T47D (cell line): ENCODE data around the gene CDC42EP1.

ENCODE experiments used
- DNase-seq, 2 experiments: peaks; one replicate each; pipeline versions ENCODE4 v3.0.0 to v3.0.0-alpha.2; 2011 to 2012; ENCODE audit warnings: low read depth in 1 of 2, low spot score in 1 of 2
- JUND ChIP-seq: IDR thresholded peaks from 2 replicates; pipeline ENCODE4 v1.6.1; 2012; ENCODE audit warnings: low read depth
- in situ Hi-C: cut with HindIII; loops from 2 replicates; pipeline ENCODE4 v1.10.0; 2016; ENCODE audit warnings: low sequenced_read_pairs, low pct_unique_long_range_greater_than_20kb

Gene CDC42EP1, protein sequence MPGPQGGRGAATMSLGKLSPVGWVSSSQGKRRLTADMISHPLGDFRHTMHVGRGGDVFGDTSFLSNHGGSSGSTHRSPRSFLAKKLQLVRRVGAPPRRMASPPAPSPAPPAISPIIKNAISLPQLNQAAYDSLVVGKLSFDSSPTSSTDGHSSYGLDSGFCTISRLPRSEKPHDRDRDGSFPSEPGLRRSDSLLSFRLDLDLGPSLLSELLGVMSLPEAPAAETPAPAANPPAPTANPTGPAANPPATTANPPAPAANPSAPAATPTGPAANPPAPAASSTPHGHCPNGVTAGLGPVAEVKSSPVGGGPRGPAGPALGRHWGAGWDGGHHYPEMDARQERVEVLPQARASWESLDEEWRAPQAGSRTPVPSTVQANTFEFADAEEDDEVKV

DNA sequence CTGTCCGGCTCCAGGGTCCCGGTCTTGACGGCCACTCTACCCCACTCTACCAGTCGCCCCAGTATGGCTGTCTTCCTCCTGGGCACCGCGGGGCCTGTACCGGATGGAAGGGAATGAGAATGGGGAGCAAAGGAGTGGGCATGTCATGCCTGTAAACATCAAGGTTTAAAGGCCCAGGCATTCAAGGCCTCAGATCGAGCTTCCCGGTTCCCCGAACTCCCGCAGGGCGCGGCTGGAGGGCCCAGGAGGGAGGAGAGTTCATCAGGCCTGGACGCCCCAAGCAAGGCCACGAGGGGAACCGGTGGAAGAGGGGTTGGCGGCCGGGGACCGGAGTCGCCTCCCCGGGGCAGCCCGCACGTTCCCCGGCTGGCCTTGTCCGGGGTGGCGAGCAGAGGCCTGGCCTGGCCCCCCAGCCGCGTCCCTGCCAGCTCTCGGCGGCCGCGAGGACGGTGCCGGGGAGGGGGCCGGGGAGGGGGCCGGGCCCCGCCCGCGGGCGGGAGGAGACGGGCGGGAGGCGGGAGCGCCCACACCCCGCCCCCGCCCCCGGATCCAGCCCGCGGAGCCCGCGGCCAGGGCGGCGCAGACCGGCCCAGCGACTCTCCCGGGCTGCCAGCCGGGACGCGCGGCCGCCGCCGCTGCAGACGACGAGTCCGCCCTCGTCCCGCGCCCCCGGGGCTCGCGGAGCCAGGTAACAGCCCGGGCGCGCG lies at the start of gene CDC42EP1:
TSS of gene CDC42EP1 (plus strand) at position 580 of the 707 bp plus-strand sequence. CDS start 5,870 bp downstream, outside the sequence.
- DNase-seq, result peak; percentile 44 to 62
- TF ChIP-seq JUND, result no peak
- in situ Hi-C loops, result no loop called here

DNA sequence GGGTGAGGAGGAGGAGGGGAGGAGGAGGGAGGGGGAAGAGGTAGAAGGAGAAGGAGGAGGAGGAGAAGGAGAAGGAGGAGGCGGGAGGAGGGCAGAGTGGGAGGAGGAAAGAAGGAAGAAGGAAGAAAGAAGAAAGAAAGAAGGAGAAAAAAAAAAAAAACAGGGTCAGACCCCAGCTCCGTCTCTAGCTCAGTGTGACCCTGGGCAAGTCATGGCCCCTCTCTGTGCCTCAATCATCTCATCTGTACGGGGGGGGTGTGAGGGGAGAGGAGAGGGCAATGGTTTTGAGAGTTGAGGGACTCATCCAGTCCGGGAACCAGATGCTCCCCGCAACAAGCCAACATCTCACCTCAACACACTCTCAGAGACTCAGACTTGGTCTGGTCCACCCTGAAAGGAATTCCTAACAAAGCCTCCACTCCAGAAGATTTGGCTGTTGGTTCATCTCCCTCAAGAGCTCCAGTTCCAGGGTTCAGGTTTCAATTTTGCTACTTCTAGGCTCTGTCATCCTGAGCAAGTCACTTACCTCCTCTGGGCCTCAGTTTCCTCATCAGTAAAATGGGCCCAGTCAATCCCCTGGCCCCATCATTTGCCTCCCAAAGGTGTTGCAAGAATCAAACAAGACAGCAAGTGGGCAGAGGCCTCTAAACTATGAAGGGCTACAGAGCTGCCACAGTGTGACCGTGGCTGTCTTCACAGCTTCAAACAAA lies 48.7 kb upstream of the CDC42EP1 start:
- in situ Hi-C loops, result no loop called here
- DNase-seq, result no peak
- TF ChIP-seq JUND, result no peak

DNA sequence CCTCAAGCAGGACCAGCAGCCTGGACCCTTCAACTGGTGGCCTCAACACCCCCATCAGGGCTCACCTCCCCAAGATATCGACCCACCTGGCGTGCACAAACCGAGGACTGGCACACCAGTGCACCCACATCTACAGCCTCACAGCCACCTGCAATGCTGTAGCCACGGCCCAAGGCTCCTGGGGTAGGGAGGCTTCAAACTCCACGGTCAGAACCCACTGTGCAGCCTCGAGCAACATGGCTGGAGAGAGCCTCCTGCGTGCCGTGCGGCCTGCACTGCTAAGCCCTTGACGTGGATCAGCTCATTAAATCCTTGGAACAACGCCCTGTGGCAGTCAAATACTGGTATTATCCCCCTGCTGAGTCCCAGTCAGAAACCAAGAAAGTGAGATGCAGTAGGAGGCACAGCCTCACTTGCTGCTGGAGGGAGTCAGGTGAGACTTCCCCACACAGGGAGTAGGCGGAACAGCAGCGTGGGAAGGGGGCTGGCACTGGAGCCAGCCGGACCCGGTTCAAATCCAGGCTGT lies 45.7 kb upstream of the CDC42EP1 start:
- in situ Hi-C loops, result no loop called here
- no peak for TF ChIP-seq JUND
- no peak for DNase-seq

DNA sequence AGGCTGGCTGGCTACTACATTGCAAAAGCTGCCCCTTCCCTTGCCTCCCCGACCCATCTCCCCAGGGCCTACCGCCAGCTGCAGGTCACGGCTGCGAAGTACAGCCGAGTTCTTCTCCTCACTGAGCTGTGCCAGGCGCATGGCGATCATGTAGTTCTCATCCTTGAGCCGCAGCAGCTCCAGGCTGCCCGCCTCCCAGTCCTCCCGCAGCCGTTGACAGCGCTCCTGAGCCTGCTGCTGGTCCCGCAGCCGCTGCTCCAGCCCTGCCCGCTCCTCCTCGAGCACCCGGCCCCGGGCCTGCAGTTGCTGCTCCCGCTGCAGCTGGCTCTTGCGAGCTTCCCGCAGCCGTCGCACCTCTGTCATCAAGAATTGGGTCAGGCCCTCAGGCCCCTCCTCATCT lies 44.4 kb upstream of the CDC42EP1 start:
- DNase-seq, result no peak
- TF ChIP-seq JUND, result no peak
- in situ Hi-C loops, result no loop called here

DNA sequence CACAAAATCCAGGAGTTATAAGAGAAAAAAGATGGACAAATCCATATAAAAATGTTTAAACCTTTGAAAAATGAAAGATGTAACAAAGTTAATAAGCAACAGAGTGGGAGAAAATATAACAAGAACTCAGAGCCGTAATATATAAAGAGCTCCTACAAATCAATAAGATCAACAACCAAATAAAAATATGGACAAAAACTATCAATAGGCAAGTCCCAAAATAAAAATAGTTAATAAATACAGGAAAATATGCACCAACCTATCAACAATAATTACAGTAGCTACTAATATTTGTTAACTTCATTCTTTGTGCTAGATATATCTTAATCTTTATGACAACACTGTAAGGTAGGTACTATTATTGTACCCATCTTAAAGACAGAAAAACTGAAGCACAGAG lies 43.8 kb upstream of the CDC42EP1 start:
- TF ChIP-seq JUND, result no peak
- in situ Hi-C loops, result no loop called here

DNA sequence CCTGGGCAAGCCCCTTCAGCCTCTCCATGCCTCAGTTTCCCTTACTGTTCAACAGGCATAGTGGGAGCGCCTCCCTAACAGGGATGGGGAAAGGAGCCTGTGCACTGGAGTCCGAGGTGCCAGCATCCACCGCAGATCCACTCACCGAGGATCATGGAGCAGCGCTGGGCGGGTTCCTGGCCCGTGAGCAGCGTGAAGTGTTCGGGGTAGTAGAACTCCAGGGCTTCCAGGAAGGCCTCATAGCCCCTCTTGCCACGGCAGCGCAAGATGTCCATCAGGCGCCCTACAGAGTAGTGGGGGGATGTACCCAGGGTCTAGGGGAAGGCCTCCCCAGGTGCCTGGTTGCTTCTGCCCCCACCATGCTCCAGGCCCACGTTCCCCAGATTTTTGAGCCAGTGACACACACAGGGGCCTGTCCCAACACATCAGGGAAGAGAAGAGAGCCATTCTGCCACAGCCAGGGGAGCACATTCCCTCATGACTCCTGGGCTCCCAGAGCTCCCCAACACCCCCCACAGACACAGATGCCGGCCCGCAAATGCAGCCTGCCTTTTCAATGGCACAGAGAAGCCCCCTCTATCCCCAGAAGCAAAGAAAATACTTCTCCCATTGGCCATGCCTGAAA lies 42.3 kb upstream of the CDC42EP1 start:
- no peak for DNase-seq
- no peak for TF ChIP-seq JUND
- in situ Hi-C loops, result no loop called here

More for the DNA sequence above, 43.8 kb upstream of the CDC42EP1 start:
- no peak for DNase-seq

DNA sequence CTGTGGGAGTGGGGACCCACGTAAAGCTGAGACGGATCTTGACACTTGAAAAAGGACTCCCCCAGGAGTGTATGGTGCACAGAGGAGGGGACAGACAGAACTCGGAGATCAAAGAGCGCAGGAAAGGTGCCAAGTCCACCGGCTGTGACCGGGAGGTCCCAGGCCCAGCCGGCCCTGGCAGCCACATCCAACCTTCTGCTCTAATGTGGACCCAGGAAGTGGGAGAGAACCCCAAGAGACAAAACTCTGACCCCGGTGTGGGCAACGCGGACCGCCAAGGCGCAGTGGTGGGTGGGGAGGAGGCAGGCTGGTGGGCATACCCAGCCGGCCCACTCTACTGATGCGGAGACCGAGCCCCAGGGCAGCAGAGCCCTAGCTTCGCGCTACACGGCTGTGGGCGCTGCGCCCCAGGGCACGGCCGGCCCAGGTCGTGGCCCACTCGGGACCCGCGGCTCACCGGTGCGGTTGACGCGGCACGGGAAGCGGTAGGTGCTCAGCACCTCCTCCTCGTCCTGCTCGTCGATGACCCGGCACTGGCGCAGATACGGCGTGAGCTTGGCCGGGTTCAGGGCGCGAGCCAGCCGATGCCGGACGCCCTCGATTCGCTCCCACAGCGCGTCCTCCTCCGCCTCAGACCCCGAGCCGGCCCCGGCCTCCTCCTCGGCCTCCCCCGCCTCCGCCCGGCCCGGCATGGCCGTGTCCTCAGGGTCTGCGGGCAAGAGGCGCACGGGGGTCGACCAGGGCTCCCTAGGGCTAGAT lies 41.6 kb upstream of the CDC42EP1 start:
- in situ Hi-C loops, result no loop called here

DNA sequence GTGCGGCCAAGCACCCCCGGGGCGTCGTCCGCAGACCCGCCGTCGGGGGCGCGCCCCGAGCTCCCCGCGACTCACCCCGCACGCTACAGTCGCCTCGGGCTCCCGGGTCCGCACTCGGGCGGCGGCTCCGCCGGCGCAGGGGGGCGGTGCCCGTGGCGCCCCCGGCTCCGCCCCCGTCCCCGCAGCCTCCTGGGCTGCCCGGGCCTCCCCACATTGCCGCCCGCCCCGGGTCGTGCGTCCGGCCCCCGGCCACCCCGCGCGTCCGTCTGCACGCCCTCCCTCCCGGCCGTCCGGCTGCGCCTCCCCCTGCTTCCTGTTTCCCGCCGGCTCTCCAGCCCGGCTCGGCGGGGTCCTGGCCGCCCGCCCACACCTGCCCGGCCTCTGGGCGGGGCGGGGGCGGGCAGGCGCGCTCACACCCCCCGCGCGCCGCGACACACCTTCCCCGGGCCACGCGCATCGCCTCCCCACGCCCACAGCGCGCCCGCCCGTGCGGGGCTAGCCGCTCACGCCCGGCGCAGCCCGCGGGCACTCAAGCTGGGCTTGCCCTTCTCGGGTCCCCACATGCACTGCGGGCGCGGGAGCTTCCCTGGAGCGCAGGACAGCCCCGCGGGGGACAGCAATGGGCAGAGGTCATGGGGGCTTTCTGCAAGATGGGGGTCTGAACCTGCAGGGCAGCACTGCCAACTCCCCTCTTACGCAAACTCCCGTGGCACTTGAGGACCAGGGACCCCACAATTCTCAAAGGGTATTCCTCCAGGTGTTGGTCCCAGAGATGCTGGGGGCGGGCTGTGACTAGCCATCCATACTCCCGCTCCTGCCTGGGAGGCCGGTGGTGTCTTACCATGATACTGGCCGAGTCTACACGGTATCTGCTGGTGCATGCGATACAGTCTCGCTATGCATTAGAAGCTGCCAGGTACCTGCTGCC lies 40.7 kb upstream of the CDC42EP1 start, which contains the start of gene CARD10:
TSS of gene CARD10 (minus strand) at position 148 of the 928 bp plus-strand sequence. CDS start 215 bp downstream, outside the sequence.
- in situ Hi-C loops, result no loop called here
- no peak for TF ChIP-seq JUND
- DNase-seq, result peak; percentile 61 to 73

More for the DNA sequence above, 41.6 kb upstream of the CDC42EP1 start:
- no peak for TF ChIP-seq JUND
- DNase-seq, result no peak

DNA sequence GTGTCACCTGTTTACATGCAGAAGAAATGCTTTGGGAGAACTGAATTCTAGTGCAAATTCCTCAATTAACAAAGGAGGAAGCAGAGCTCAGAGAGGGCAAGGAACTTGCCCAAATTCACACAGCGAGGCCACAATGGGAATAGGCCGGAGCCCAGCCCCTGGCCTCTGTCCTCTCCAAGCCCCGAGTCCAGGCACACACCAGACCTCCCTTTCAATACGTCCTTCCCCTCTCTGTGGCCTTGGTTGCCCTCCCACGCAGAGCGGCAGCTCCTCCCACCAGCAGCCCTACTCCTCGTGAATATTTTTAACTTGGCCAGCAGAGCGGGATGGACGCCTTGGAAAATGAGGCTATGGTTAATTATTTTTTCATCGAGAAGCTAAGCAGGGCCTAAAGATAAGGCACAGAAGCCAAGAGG lies 39.5 kb upstream of the CDC42EP1 start:
- in situ Hi-C loops, result no loop called here
- no peak for TF ChIP-seq JUND
- DNase-seq, result no peak

DNA sequence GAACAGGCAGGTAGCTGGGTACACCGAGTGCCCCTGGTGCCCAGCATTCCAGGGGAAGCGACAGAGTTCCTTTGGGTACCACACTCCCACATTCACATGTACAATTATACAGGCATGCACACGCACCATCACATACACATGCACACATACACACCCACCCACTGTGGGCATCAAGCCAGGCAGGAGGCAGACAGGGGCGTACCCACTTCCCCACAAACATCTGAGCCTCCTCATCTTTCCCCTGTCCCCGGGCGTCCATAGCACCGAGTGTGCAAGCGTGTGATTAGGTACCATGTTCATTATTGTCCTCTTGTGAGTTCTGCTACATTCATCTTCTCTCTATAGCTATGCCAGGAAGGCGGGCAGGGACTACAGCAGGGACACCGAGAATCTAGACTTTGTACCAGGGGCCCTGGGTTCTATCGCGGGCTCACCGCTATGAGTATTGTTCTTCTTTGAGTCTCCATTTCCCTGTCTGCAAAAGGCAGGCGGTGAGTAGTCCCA lies 39.0 kb upstream of the CDC42EP1 start:
- no peak for TF ChIP-seq JUND
- DNase-seq, result no peak
- in situ Hi-C loops, result no loop called here
